ENCODE measurements around the gene ETV5.

Gene ETV5

GRCh38 chr3:186097663-186098451 is 11.0 kb downstream of the ETV5 start (continued):
- TF ChIP-seq, protein P1, sequence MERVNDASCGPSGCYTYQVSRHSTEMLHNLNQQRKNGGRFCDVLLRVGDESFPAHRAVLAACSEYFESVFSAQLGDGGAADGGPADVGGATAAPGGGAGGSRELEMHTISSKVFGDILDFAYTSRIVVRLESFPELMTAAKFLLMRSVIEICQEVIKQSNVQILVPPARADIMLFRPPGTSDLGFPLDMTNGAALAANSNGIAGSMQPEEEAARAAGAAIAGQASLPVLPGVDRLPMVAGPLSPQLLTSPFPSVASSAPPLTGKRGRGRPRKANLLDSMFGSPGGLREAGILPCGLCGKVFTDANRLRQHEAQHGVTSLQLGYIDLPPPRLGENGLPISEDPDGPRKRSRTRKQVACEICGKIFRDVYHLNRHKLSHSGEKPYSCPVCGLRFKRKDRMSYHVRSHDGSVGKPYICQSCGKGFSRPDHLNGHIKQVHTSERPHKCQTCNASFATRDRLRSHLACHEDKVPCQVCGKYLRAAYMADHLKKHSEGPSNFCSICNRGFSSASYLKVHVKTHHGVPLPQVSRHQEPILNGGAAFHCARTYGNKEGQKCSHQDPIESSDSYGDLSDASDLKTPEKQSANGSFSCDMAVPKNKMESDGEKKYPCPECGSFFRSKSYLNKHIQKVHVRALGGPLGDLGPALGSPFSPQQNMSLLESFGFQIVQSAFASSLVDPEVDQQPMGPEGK (tag by site-specific recombination; IDR thresholded peaks at IDR 0.05), result peak; percentile 40; the same call in 1 of the 2 replicates
- TF ChIP-seq ZBTB17 (tag by site-specific recombination; IDR thresholded peaks at IDR 0.05), result peak; percentile 86
- TF ChIP-seq, protein P2, sequence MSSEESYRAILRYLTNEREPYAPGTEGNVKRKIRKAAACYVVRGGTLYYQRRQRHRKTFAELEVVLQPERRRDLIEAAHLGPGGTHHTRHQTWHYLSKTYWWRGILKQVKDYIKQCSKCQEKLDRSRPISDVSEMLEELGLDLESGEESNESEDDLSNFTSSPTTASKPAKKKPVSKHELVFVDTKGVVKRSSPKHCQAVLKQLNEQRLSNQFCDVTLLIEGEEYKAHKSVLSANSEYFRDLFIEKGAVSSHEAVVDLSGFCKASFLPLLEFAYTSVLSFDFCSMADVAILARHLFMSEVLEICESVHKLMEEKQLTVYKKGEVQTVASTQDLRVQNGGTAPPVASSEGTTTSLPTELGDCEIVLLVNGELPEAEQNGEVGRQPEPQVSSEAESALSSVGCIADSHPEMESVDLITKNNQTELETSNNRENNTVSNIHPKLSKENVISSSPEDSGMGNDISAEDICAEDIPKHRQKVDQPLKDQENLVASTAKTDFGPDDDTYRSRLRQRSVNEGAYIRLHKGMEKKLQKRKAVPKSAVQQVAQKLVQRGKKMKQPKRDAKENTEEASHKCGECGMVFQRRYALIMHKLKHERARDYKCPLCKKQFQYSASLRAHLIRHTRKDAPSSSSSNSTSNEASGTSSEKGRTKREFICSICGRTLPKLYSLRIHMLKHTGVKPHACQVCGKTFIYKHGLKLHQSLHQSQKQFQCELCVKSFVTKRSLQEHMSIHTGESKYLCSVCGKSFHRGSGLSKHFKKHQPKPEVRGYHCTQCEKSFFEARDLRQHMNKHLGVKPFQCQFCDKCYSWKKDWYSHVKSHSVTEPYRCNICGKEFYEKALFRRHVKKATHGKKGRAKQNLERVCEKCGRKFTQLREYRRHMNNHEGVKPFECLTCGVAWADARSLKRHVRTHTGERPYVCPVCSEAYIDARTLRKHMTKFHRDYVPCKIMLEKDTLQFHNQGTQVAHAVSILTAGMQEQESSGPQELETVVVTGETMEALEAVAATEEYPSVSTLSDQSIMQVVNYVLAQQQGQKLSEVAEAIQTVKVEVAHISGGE (tag by site-specific recombination; conservative IDR thresholded peaks at IDR 0.05; ENCODE audit: low read depth), result no peak
- no peak; the same call in 1 of the 2 replicates for TF ChIP-seq ZNF501 (tag by site-specific recombination; IDR thresholded peaks at IDR 0.05)
- TF ChIP-seq SP3 (tag by site-specific recombination; IDR thresholded peaks at IDR 0.05), result no peak
- TF ChIP-seq ZNF426 (tag by site-specific recombination; IDR thresholded peaks at IDR 0.05), result no peak
- TF ChIP-seq ZNF530 (tag by site-specific recombination; IDR thresholded peaks at IDR 0.05; ENCODE audit: low read depth), result no peak
- no peak for TF ChIP-seq MYNN (tag by site-specific recombination; IDR thresholded peaks at IDR 0.05; ENCODE audit: borderline replicate concordance)
- TF ChIP-seq ZNF221 (tag by site-specific recombination; IDR thresholded peaks at IDR 0.05; ENCODE audit: borderline replicate concordance), result no peak
- peak; percentile 89 for TF ChIP-seq ZSCAN16 (tag by site-specific recombination; IDR thresholded peaks at IDR 0.05)
- TF ChIP-seq ZBTB7A (tag by site-specific recombination; IDR thresholded peaks at IDR 0.05; ENCODE audit: low read depth), result no peak
- peak; percentile 69 for TF ChIP-seq PRDM1 (tag by site-specific recombination; IDR thresholded peaks at IDR 0.05)
- no peak for TF ChIP-seq ZNF391 (tag by site-specific recombination; IDR thresholded peaks at IDR 0.05; ENCODE audit: borderline replicate concordance, low read depth)
- TF ChIP-seq ZNF394 (tag by site-specific recombination; IDR thresholded peaks at IDR 0.05; ENCODE audit: borderline replicate concordance), result peak; percentile 30; the same call in 1 of the 2 replicates
- no peak for TF ChIP-seq ZNF544 (tag by site-specific recombination; IDR thresholded peaks at IDR 0.05)
- no peak for TF ChIP-seq ZNF140 (tag by site-specific recombination; IDR thresholded peaks at IDR 0.05)
- TF ChIP-seq GLIS2 (tag by site-specific recombination; IDR thresholded peaks at IDR 0.05), result no peak
- TF ChIP-seq, protein P3, sequence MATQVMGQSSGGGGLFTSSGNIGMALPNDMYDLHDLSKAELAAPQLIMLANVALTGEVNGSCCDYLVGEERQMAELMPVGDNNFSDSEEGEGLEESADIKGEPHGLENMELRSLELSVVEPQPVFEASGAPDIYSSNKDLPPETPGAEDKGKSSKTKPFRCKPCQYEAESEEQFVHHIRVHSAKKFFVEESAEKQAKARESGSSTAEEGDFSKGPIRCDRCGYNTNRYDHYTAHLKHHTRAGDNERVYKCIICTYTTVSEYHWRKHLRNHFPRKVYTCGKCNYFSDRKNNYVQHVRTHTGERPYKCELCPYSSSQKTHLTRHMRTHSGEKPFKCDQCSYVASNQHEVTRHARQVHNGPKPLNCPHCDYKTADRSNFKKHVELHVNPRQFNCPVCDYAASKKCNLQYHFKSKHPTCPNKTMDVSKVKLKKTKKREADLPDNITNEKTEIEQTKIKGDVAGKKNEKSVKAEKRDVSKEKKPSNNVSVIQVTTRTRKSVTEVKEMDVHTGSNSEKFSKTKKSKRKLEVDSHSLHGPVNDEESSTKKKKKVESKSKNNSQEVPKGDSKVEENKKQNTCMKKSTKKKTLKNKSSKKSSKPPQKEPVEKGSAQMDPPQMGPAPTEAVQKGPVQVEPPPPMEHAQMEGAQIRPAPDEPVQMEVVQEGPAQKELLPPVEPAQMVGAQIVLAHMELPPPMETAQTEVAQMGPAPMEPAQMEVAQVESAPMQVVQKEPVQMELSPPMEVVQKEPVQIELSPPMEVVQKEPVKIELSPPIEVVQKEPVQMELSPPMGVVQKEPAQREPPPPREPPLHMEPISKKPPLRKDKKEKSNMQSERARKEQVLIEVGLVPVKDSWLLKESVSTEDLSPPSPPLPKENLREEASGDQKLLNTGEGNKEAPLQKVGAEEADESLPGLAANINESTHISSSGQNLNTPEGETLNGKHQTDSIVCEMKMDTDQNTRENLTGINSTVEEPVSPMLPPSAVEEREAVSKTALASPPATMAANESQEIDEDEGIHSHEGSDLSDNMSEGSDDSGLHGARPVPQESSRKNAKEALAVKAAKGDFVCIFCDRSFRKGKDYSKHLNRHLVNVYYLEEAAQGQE (tag by site-specific recombination; IDR thresholded peaks at IDR 0.05), result no peak
- peak; percentile 94 for TF ChIP-seq ZIC2 (tag by site-specific recombination; IDR thresholded peaks at IDR 0.05)
- TF ChIP-seq ZNF610 (tag by site-specific recombination; IDR thresholded peaks at IDR 0.05; ENCODE audit: borderline replicate concordance), result 0 out of 2 replicates have a peak, but pooled peaks have one; percentile 17
- TF ChIP-seq YY2 (tag by site-specific recombination; IDR thresholded peaks at IDR 0.05), result no peak
- TF ChIP-seq ZNF830 (tag by site-specific recombination; IDR thresholded peaks at IDR 0.05; ENCODE audit: low read depth), result no peak
- TF ChIP-seq ZNF510 (tag by site-specific recombination; IDR thresholded peaks at IDR 0.05; ENCODE audit: insufficient replicate concordance), result no peak
- TF ChIP-seq KLF8 (tag by site-specific recombination; IDR thresholded peaks at IDR 0.05), result no peak
- TF ChIP-seq ZNF354C (tag by site-specific recombination; IDR thresholded peaks at IDR 0.05; ENCODE audit: borderline replicate concordance, low read depth), result no peak
- no peak for TF ChIP-seq ZNF704 (tag by site-specific recombination; IDR thresholded peaks at IDR 0.05)
- TF ChIP-seq, protein P4, sequence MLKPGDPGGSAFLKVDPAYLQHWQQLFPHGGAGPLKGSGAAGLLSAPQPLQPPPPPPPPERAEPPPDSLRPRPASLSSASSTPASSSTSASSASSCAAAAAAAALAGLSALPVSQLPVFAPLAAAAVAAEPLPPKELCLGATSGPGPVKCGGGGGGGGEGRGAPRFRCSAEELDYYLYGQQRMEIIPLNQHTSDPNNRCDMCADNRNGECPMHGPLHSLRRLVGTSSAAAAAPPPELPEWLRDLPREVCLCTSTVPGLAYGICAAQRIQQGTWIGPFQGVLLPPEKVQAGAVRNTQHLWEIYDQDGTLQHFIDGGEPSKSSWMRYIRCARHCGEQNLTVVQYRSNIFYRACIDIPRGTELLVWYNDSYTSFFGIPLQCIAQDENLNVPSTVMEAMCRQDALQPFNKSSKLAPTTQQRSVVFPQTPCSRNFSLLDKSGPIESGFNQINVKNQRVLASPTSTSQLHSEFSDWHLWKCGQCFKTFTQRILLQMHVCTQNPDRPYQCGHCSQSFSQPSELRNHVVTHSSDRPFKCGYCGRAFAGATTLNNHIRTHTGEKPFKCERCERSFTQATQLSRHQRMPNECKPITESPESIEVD (tag by site-specific recombination; IDR thresholded peaks at IDR 0.05), result peak; percentile 100
